HG03135 (cell line): ENCODE results near the gene ARHGAP23.
"Not testable (repeated sequence)": the region's sequence is repeated elsewhere in the genome, so short reads cannot be mapped to it uniquely, and the experiment has no call there.

Source experiments
- ATAC-seq: cut with Tn5 transposase; IDR thresholded peaks from one replicate; pipeline ENCODE4 v1.9.1; 2021; ENCODE audit warnings: mild to moderate bottlenecking, moderate library complexity; ENCODE audit not compliant: unreplicated experiment

The ARHGAP23 gene

DNA sequence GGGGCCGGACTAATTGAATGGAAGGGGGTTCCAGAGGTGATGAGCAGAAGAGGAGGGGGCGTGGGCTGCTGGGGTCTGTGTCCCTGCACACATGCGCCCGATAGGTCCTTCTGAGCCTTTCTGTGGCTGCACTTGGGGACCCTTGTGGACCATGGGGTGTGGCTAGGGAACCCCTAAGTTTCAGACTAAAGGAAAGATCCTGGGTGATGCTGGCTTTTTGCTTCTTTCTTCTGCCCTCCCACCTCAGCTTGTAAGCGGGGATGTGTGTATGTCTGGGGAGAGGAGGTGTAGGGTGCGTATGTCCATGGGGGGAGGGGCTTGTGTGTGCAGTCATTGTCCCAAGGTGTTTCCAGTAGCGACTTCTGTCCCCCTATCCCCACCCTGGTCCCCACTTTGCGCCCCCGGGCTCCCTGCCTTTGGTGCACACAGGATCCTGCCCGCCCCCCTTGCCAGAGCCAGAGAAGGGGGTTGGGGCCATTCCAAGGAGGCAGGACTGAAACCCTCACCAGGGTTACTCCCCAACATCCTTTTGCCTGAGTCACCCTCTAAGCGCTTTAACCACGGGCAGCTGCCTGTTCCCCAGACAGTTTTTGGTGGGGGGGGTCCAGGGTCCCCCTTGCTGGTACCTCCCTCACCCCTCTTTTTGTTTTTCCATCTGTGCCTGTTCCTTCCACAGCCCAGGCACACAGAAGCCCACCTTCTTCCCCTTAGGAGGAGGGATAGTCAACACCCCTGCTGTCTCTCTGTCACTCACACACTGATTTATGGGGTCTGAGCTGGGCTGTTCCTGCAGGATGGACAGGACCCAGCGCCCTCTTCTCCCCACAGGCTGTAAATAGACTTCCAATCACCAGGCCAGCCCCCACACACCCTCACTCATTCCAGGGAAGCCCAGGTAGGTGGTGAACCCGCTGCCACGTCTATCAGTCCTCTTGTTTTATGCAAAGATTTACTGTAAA is 83.2 kb downstream of the ARHGAP23 start:
- ATAC-seq: no peak

DNA sequence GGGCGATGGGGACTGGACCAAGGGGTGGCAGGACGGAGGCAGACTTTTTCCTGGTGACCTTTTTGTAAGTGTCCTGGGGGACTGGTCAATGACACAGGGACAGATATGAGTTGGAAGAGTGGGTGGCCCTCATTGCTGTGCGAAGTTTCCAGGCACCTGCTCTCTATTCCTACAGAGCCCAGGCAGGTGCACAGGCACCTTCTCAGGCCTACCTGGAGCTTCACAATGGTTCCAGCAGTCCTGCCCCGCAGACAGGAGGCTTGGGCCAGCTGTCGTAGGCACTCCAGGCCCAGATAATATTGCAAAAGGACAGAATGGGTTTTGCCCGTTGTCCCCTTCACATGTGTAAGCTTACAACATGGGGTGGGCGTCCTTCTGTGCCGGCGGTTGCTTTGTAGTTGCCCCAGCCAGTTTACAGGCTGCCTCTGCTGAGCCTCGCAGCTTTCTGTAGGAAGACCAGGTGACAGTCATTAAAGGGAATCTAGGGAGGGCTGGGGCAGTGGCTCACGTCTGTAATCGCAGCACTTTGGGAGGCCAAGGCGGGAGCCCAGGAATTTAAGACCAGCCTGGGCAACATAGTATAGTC is 84.3 kb downstream of the ARHGAP23 start:
- ATAC-seq: no peak

DNA sequence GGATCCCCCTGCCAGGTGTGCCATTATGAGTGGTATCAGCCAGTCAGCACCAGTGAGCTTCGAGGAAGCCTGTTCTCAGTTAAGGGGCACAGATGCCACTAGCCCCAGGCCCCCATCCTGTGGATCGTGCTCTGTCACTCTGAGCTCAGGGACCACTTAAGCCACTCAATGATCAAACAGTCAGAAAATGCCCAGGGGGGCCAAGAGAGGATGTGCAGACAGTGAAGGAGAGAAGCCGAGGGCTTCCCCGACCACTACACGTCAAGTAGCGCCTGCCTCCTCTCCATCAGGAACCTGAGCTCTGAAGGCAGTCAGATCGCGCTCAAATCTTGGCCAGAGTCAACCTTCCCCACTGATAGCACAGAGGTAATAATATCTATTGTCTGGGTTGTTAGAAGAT is 98.3 kb downstream of the ARHGAP23 start:
- ATAC-seq: not testable (repeated sequence)

DNA sequence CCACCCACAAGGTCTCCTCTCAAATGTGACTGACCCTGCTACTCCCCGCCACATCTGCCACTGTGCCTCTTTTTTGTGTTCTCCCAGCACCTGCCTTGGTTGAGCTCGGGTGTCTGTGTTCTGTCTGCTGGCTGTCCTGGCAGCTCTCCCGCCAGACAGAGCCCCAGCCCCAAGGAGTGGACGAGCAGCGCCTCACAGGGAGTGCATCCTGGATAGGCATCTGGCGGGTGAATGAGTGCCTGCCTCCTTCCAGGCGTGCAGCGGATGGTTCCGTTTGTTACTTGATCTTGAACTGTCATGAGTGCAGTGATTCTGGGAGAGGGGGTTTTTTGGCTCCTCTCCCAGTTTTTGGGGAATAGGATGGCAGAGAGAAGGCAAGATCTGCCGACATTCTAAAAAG is 99.9 kb downstream of the ARHGAP23 start:
- not testable (repeated sequence) for ATAC-seq

DNA sequence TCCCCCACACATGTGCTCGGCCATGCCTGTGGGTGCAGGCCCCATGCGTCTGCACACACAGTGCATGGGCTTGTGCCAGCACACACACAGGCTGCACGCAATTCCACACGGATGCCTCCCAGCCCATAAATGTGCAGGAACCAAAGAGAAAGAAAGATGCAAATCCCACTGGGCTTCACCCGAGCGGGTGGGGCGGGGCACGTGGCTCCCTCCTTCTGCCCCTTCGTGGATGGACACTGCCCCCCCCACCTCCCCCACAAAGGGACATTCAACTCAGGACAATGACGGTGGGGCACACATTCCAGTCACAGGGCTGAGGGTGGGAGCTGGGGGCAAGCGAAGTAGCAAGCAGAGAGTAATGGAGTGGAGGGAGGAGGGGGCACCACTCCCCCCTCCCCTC is 102.6 kb downstream of the ARHGAP23 start:
- ATAC-seq: not testable (repeated sequence)

DNA sequence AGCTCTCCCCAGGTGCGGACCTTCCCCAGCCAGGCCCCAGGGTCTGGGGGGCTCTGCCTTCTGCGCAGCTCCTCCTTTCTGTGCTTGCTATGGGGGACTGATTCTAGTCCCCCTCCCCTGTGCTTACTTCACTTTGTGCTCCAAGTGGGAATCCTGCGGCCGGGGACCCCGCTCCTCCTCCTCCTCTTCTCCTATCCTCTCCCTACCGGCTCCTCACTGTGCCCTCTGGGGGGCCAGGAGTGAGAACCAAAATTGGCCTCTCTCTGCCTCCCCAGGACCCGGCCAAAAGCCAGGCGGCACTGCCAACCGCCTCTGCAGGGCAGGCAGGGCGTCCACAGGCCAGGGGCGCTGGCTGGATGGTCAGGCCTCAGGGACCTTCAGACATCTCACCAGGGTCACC is 103.5 kb downstream of the ARHGAP23 start:
- ATAC-seq: not testable (repeated sequence)

DNA sequence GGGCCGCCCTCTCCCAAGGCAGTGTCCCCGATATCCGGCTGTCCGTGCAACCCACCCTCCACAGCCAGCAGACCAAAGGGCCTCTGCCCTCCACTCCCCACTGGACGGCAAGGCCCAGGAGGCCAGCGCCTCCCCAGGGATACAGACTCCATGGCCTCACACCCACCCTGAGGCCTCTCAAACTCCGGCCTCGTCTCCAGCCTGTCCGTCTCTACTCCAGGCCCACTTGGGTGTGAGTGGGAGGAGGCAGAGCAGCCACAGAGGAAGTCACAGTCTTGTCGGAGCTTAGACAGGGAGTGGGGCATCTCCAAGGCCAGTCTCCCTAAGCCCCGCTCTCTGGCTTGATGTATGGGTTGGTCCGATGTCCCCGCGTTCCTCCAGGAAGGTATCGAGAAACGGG is 104.2 kb downstream of the ARHGAP23 start:
- no peak for ATAC-seq

DNA sequence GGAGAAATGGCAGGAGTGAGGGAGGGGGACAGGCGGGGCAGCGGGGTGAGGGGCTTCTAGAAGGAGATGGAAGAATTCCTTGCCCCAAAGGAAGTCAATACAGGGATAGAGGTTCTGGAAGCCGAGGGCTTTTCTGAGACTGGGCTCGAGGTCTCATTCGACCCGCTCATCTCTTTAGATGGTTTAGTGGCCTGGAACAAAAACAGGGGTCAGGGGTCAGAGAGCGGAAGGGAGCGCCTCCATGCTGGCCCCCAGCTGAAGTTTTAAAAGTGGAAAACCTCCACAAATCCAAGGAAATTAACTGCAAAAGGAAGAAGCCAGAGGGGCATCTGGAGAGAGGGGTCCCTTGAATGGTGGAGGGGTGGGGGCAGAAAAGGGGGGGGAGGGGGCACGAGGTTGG is 105.0 kb downstream of the ARHGAP23 start:
- ATAC-seq: no peak

DNA sequence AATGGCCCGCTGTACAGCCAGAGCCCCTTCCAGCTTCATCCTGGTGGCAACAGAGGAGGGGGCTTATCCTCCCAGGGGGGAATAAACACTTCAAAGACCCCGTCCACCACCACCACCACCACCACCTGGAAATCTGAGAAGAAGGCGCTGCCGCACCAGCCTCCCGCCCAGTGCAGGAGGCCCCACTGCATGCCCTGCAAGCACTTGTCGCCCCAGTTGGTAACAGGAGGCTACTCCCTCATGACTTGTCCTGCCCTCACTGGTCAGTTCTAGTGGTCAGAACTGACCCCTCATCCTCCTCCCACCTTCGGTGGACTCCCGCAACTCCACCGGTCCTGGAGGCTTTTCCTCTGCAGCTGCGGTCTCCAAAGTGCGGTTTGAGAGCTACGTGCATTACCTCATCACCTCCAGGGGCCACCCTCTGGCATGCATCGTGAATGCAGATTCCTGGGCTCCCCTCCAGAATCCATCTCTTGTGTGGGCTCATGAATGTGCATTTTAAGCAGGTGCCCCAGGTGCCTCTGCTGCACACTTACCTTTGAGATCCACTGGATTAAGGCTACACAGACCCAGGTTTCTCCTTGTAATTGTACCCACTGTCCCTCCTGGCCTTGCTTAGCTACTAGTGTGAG is 105.7 kb downstream of the ARHGAP23 start:
- no peak for ATAC-seq

DNA sequence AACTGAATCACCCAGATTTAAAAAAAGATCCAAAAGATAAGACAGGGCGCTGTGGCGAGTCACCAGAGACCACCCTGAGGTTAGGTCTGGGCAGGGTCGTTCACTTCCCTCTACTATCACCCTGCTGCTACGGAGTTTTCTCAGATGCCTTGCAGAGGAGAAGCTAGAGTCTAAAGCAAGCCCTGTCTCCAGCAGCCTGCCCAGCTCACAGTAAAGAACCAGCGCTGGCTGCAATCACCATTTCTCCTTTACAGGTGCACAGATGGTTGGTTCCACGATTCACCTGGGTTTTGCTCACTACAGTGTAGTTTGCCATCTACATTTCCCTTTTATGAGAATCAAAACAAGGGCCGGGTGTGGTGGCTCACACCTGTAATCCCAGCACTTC is 106.2 kb downstream of the ARHGAP23 start:
- ATAC-seq: no peak

DNA sequence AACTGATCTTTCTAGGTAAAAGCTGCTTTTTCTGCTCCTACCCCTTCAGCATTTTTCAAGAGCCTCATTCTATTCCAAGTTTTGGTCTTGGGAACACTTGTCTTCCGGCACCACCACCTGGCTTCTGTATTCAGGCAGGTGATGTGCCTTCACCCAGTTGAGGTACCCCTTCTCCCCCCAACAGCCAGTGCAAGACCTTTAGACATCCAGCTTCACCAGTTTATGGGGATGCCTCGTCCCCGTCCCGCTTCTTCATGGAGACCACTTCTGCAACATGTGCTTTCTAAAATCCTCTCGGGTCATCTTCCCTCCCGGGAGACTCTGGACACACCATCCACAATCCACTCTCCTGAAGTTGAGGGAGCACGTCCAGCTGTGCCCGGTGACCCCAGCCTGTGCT is 107.6 kb downstream of the ARHGAP23 start:
- ATAC-seq: no peak

DNA sequence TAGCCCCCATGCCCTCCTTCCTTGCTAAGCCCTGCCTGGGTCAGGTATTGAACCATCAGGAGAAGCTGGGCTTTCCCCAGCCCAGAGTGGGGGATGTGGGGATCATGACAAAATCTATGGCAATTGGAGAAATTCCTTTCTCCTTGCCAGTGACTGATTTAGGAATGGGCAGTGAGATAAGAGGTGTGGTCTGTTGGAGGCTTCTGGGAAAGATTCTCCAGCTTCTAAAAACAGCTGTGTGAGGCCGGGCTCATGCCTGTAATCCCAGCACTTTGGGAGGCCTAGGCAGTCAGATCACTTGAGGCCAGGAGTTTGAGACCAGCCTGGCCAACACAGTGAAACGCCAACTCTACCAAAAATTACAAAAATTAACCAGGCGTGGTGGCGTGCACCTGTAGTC is 108.4 kb downstream of the ARHGAP23 start:
- no peak for ATAC-seq

DNA sequence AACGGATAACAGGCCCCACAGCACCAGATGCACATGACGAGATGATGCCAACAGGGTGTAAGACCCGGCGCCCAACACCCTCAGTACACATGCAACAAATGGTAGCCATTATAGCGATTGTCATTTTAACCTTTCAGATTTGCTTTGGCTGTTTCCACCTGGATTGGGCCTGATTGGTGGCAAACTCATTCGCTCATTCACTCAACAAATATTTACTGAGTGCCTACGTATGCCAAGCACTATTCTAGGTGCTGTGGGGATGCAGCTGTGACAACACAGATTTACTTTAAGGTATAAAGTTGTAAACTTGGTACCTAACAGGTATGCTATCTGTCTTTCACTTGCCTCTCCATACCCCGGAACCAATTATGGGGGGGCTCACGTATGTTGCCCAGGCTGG is 110.6 kb downstream of the ARHGAP23 start:
- no peak for ATAC-seq

DNA sequence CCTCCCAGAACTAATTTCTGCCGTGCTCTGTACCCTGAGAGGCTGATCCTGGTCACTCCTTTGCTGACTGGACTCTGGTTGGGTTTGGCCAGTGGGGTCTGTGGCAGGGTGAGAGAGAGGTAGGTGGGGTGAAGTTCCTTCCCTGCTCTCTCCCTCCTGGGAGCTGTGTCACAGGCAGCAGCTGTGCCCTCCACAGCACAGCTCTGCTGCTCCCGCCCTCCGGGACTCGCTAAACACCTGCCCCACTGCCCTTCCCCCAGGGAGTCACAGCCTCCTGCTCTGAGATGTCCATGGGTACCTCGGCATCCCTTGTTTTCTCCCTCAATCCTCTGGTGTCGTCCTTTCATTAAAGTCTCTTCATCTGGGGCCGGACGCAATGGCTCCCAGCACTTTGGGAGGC is 111.1 kb downstream of the ARHGAP23 start:
- ATAC-seq: no peak

DNA sequence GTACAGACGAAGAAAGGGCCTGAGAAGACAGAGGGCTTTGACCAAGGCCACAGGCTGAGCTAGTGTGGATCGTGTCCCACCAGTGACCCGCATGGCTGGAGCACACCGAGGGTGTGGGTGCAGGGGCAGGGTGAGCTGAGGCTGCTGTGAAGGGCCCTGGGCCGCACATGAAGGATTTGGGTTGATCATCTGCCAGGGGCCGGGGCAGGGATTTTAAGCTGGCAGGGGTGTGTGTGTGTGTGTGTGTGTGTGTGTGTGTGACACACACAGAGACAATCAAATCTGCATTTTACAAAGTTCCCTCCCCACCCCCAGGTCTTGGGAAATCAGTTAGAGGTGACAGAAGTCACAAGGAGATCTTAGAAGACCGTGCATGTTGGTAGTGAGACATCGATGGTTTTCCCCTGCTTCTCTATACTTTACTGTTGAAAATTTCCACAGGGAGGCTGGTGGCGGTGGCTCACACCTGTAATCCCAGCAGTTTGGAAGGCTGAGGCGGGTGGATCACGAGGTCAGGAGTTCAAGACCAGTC is 112.3 kb downstream of the ARHGAP23 start:
- ATAC-seq: no peak

DNA sequence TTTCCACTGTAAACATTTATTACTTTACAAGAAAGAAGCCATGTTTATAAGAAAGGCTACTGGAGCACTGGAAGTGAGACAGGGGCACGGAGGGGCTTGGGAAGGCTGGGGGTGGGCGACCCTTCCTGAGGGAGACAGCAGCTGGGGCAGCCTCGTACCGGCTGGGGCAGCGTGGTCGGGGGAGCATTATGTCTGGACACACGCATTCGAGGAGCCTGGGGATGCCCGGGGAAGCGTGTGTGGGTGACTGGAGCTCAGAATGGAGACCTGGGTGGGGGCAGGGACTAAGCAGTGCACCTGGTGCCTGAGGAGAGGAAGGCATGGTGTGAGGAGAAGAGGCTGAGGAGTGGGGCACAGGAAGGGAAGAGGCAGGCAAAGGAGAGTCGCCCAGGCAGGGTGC is 113.0 kb downstream of the ARHGAP23 start:
- ATAC-seq: no peak

DNA sequence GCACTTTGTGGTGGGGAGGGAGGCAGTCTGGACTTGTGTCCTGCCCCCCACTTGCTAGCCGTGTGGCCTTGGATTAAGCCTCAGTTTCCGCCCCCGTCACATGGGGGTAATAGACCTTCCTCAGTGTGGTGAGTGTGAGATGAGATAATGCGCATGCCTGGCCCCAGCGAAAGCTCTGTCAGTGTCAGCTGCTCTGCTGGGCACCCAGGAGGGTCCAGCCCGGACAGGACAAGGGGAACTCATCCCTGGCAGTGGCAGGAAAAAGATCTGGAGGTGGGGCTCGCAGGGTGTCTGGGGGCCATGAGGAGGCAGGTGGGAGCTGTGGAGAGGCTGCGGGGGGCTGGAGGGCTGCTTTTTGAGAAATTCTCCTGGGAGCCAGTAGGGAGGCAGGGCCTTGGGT is 114.0 kb downstream of the ARHGAP23 start:
- ATAC-seq: no peak

DNA sequence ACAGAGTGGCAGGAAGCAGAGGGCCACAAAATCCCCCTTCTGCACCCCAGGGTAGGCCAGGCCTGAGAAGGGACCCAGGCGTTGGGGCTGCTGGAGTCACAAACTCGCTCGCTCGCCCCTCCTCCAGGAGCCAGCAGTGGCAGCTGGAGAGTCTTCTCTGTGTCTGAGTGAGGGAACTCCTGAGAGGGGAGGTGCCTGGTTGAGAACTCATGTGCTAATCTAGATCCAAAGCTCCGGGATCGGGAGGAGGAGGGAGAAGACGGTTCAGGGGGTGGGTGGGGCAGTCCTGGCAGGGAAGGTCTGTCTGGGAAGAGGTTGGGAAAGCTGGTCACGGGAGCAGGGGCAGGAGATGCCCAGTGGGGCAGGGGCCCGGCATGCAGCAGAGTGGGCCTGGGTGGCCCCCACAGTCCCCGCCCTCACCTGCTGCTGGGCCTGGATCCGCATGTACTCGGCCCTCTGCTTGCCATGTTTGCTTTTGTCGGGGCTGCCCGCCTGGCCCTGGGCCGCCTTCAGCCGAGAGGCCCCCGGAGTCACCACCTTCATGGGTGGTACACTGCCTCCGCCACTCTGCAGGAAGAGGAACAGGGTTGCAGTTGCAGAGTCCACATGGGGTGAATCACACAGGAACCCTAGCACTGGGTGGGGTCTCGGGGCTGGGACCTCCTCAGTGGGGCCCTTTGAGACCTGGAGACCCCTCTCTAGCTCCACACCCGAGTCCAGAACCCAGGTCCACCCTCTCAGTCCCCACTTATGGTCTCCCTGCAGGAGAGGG is 115.3 kb downstream of the ARHGAP23 start:
- no peak for ATAC-seq

DNA sequence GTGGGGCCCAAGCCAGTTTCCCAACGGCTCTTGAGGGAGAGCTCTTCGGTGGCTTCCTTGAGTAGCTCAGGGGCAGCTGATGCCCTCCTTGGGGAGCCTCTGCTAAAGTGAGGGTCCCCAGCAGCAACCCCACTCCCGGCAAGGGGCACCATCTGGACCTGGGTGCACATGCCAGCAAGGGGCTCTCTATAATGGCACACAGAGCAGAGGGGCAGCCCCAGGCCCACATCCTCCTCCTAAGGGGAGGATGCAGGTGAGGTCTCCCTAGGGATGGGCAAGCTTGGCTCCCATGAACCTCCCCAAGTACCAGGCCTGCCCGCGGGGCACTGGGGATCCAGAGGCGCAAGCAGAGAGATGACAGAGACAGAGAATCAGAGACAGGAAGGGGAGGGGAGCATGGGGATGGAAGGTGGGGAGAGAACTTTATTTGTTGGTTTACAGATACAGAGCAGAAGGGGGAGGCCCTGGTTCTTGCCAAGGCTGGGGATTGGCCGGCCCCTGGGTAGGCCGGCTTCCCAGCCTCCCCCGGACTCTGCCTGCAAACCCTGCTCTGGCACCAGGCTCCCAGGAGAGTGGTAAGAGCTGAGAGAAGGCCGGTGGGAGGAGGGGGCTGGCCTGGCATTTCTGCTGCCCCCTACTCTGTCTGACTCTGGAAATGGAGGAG is 116.0 kb downstream of the ARHGAP23 start:
- ATAC-seq: no peak

DNA sequence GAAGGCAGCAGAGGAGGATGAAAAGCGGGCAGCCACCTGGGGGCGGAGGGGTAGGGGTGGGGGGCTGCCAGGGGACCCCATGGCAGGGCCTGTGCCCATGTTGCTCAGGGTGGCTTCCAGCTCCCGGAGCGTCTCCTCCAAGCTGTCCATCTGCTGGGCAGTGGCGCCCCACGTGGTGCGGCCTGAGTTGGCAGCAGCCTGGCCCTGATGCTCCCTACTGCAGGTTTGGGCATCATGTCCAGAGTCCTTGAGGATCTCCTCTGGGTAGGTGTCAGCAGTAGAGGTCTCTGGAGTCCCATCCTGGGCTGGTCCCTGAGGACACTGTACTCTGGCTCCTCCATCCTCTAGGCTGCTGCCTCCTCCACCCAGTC is 116.6 kb downstream of the ARHGAP23 start:
- no peak for ATAC-seq
